Peyer's patch (tissue), 4 donors: Measurements from ENCODE around the gene KDSR. TPM values are rescaled to one million over a fixed set of nuclear protein-coding genes. Genes with fewer than 3 reads are reported as not detected.

ENCODE experiments used
- DNase-seq, 3 donors: peaks; one replicate each; pipeline ENCODE4 v3.0.0-alpha.2; 2017 to 2019
- H3K27ac ChIP-seq, 4 donors: fragments of 200-600 bp; sonication (generic); one replicate each; pipeline ENCODE4 v1.5.1; 2016 to 2019
- H3K27me3 ChIP-seq, 2 donors: fragments of 200-600 bp; sonication (generic); one replicate each; pipeline ENCODE4 v1.5.1; 2019
- H3K36me3 ChIP-seq, 3 donors: fragments of 200-600 bp; sonication (generic); one replicate each; pipeline ENCODE4 v1.5.1; 2016 to 2019
- H3K4me1 ChIP-seq, 4 donors: fragments of 200-600 bp; sonication (generic); one replicate each; pipeline ENCODE4 v1.5.1; 2016 to 2019
- H3K4me3 ChIP-seq, 4 donors: fragments of 200-600 bp; sonication (generic); 1 replicate in 3 of 4; 2 replicates in 1 of 4; pipeline ENCODE4 v1.5.1; 2016 to 2019; ENCODE audit warnings: mild to moderate bottlenecking in 1 of 4
- H3K9me3 ChIP-seq, 4 donors: fragments of 200-600 bp; sonication (generic); one replicate each; pipeline ENCODE4 v1.5.1; 2016 to 2019; ENCODE audit warnings: mild to moderate bottlenecking in 1 of 4
- POLR2A ChIP-seq, 2 donors: fragments of 450-650 bp; IDR thresholded peaks; one replicate each; pipeline ENCODE4 v1.5.1; 2017; ENCODE audit warnings: antibody characterized with exemption in 2 of 2, mild to moderate bottlenecking in 2 of 2, moderate library complexity in 2 of 2
- total RNA-seq, 4 donors: library from RNA; depleted of rRNA; stranded (reverse); fragments of >200 nt; gene quantifications; one replicate each; pipeline ENCODE4 v1.1.0, GENCODE V29; 2016
- TF ChIP-seq, protein P1 (sequence below), 6 experiments: fragments of 450-650 bp in 4 of 6; fragments of 200-600 bp in 2 of 6; sonication (generic) in 1 of 6; IDR thresholded peaks; one replicate each; pipeline ENCODE4 v1.5.1; 2017 to 2019; ENCODE audit warnings: antibody characterized with exemption in 6 of 6, mild to moderate bottlenecking in 3 of 6, moderate library complexity in 1 of 6

KDSR gene
- total RNA-seq, 4 donors from 2014 or later: 7.4 to 33.2 (median 31.6) TPM

DNA sequence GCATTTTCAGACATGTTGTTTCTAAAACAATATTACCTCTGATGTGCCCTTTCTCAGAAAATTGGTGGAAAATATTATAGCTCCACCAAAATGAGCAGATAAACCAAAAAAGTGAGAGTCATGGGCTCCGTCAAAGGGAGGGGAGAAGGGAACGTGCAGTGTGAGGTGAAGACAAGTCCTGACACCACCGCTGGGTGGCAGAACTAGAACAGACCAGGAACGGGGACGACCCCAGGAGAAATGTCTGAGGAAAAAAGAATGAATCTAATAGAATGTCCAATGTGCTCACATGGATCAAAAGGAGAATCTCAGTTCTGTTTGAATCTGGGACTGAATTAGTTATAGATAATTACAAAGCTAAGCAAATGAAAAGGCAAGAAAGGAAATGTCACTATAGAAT, 24.8 kb downstream of the KDSR start:
- Histone ChIP-seq H3K9me3 (no peaks in the 10 kb centered on the region), H3K4me1 (peaks cover 0 to 10% (median 0%) of the 10 kb centered on the region in 4 donors), H3K36me3 (peaks cover 0 to 60% (median 0%) of the 10 kb centered on the region in 3 donors), H3K4me3 (no peak overlapping the region), H3K27ac (no peak overlapping the region), H3K27me3 (no peaks in the 10 kb centered on the region)
- no peak for DNase-seq
- TF ChIP-seq, protein P1, sequence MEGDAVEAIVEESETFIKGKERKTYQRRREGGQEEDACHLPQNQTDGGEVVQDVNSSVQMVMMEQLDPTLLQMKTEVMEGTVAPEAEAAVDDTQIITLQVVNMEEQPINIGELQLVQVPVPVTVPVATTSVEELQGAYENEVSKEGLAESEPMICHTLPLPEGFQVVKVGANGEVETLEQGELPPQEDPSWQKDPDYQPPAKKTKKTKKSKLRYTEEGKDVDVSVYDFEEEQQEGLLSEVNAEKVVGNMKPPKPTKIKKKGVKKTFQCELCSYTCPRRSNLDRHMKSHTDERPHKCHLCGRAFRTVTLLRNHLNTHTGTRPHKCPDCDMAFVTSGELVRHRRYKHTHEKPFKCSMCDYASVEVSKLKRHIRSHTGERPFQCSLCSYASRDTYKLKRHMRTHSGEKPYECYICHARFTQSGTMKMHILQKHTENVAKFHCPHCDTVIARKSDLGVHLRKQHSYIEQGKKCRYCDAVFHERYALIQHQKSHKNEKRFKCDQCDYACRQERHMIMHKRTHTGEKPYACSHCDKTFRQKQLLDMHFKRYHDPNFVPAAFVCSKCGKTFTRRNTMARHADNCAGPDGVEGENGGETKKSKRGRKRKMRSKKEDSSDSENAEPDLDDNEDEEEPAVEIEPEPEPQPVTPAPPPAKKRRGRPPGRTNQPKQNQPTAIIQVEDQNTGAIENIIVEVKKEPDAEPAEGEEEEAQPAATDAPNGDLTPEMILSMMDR (IDR thresholded peaks at IDR 0.05): peak in 4 of 6 experiments; percentile 14 to 32 (median 22)
- TF ChIP-seq POLR2A (IDR thresholded peaks at IDR 0.05): no peak

DNA sequence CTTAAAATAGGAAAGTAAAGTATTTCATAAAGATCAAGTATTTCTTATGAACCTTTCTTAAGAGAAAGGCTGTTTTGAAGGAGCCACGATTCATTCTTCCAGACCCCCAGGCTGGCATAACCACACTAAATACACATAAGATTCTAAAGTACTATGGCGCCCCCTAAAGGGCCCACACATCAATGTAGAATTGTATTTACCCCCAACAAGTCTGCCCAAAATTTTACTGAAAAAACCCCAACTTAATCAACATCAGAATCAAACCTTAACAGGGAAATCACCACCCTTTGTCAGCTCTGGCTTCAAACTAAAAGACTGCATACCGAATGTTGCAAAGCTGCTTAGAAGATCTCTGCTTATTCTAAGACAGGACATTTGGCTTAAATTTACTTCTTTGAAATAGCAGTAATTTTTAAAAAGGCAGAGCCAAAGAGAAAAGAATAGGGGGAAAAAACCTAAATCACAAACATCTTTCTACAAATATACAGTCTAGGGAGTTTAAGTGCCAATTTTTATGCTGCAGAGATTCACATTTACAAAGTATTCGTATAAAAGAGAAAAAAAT, 27.0 kb downstream of the KDSR start:
- Histone ChIP-seq H3K4me3 (no peak overlapping the region), H3K9me3 (no peaks in the 10 kb centered on the region), H3K27me3 (no peaks in the 10 kb centered on the region), H3K27ac (no peak overlapping the region), H3K4me1 (peaks cover 0 to 6% (median 0%) of the 10 kb centered on the region in 4 donors), H3K36me3 (peaks cover 0 to 69% (median 0%) of the 10 kb centered on the region in 3 donors)
- TF ChIP-seq, protein P1 (IDR thresholded peaks at IDR 0.05): peak; percentile 11 to 54 (median 42)
- no peak for TF ChIP-seq POLR2A (IDR thresholded peaks at IDR 0.05)
- peak in 1 of 3 donors; percentile 58 for DNase-seq

DNA sequence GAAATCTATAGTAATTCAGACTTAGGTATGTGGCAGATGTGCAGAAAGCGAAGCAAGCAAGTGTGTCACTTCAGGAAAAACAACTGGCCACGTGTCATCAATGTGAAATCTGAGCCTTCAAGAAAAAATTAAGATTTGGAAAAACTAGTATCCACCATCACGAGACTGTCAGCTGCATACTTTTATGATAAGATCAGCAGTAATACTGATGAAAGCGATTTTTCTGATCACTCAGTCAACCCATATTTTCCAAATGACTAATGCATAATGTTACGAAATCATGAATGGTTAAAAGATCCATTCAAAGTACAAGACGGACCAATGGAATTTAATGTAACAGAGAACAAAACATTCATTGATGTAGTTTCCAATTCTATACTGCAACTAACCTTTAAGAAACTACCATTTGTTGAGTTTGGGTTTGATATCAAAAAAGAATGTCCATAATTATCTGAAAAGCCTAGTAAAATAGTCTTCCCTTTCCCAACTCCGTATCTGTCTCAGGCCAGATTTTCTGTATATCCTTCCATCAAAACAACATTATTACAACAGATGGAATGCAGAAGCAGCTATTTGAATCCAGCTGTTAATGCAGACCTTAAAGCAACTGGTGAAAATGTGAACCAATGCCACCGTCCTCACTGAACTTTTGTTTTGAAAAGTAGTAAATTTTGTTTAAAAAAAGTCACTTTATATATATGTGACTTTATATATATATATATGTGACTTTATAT, 30.5 kb downstream of the KDSR start:
- peak overlapping the region in 1 of 4 donors; percentile 25 for H3K27ac ChIP-seq
- no peaks in the 10 kb centered on the region for H3K4me1 ChIP-seq
- H3K4me3 ChIP-seq: no peak overlapping the region
- no peaks in the 10 kb centered on the region for H3K9me3 ChIP-seq
- H3K27me3 ChIP-seq: no peaks in the 10 kb centered on the region
- H3K36me3 ChIP-seq: peaks cover 0 to 74% (median 0%) of the 10 kb centered on the region in 3 donors
- DNase-seq: no peak
- TF ChIP-seq POLR2A (IDR thresholded peaks at IDR 0.05): no peak
- TF ChIP-seq, protein P1 (IDR thresholded peaks at IDR 0.05): no peak

DNA sequence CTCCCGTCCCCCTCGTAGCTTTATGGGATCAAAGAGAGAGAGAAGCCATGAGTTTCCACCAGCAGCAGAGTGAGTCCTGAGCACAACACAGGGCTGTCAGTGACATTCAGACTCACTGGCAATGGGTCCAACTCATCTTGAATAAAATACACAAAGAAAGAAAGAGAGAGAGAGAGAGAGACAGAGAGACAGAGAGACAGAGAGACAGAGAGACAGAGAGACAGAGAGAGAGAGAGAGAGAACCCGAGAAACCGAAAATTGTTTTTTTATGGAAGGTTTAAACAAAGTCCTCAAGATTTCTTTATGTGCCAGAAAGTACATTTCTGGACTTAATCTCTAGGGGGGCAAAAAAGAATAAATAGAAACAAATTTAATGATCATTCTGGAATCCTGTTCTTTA, 35.9 kb downstream of the KDSR start:
- Histone ChIP-seq H3K27me3 (no peaks in the 10 kb centered on the region), H3K36me3 (peaks cover 0 to 50% (median 0%) of the 10 kb centered on the region in 3 donors), H3K9me3 (no peaks in the 10 kb centered on the region), H3K27ac (no peak overlapping the region), H3K4me3 (no peak overlapping the region), H3K4me1 (no peaks in the 10 kb centered on the region)
- no peak for DNase-seq
- TF ChIP-seq, protein P1 (IDR thresholded peaks at IDR 0.05): no peak
- no peak for TF ChIP-seq POLR2A (IDR thresholded peaks at IDR 0.05)

DNA sequence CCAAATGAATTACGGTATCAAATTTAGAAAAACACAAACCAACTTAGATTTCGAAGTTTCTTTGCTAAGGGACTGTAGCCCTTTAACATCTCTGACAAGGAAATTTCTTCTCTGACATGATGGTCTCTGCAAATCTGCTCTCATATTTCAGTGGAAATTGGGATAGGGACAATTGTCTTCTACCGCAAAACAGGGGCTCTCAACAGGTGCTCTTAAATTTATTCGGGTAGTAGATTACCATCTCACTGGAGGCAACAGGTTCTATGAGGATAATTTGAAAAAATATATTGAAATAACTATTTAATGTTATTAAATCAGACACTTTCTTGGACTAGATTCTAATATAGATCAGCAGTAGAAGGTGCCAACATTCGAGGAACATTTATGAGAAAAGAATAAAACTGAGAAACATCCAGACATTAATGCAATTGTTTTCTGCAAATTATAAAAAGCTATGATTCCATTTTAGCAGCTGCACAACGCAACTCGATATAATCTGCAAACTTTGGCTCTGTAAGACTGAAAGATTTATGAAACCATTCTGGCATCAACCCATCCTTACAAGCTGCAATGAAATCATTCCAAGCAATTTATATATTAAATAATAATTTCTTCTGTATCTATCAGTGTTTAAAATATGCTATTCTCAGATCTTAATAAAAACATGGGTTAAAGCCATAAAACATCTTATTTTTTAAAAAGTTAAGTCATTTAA, 37.4 kb downstream of the KDSR start:
- H3K4me1 ChIP-seq: no peaks in the 10 kb centered on the region
- peaks cover 0 to 35% (median 0%) of the 10 kb centered on the region in 3 donors for H3K36me3 ChIP-seq
- H3K9me3 ChIP-seq: no peaks in the 10 kb centered on the region
- no peak overlapping the region for H3K27ac ChIP-seq
- no peak for DNase-seq
- no peak overlapping the region for H3K4me3 ChIP-seq
- TF ChIP-seq POLR2A (IDR thresholded peaks at IDR 0.05): no peak
- TF ChIP-seq, protein P1 (IDR thresholded peaks at IDR 0.05): no peak
- H3K27me3 ChIP-seq: no peaks in the 10 kb centered on the region
